NT2/D1 (cell line): ENCODE results near the gene AHCYL2.

ENCODE experiments used
- SUZ12 ChIP-seq: IDR thresholded peaks from 2 replicates; pipeline ENCODE4 v1.6.1; 2011; ENCODE audit not compliant: insufficient read length, insufficient read depth; ENCODE audit errors: extremely low read depth
- YY1 ChIP-seq: IDR thresholded peaks from 2 replicates; pipeline ENCODE4 v1.6.1; 2011; ENCODE audit not compliant: insufficient read length, insufficient read depth
- ZNF274 ChIP-seq: IDR thresholded peaks from 2 replicates; pipeline ENCODE4 v1.6.1; 2011; ENCODE audit warnings: mild to moderate bottlenecking, low read depth, low read length

DNA sequence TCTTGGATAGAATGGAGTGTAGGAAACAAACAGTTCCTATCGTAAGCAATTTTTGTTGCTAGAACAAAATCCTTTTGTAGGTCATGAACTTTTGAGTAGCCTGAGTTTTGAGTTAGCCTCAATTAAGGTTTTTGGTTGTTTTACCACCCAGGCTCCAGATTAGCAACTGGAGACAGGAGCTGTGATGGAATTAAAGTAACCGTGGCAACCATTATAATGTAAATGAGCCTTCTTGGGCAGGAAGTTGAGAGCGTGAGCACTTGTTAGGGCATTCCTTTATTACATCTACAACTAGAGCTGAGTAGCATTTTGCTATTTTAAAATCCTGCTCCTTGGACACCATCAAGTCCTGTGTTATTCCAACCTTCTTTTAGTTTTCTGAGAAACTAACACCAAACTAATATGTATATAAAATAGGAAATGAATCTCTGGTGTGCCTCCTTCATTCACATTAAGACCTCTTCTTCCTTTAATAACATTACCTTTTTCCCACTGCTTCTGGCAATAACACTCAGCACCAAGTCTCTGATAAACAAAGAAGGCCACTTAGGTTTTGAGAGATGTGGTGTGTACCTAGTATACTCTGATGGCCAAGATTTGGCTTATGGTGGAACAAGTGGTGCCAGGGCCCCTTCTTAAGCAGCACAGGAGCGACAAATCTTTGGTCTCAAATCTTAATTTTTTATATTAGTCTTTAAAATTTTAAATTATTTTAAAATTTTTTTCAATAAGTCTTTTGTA, 34.0 kb downstream of the AHCYL2 start:
- TF ChIP-seq ZNF274 (no peak), YY1 (no peak), SUZ12 (no peak)
